Anterior cingulate cortex (tissue), 58 donors: ENCODE measurements around the gene MCIDAS.

Source experiments
- DNase-seq, 58 donors: peaks; one replicate each; lab custom pipeline; 2025; lab: John Stamatoyannopoulos, UW

MCIDAS gene

GRCh38 chr5:55226934-55227663 is at the start of gene MCIDAS:
MCIDAS (minus strand) TSS chr5:55227315; CDS start chr5:55227138, 177 bp downstream.
- DNase-seq = no peak

DNA sequence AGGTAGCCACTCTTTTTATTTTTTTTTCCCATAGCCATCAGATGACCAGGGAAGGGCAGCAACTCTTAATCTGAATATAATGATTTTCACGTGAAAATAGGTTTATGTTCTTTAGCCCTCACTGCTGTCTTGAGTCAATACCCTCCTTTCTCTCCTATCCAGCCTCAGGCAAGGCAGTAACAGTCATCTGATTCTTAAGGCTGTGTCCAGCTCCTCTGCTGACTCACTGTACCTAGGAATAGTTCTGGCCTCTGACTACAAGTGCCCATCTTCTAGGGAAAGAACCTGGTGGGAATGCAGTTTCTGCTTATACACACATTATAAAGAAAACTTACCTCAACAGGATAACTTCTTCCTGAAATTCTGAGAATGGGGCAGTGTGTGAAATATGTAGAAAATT is 49.7 kb upstream of the MCIDAS start:
- no peak for DNase-seq

DNA sequence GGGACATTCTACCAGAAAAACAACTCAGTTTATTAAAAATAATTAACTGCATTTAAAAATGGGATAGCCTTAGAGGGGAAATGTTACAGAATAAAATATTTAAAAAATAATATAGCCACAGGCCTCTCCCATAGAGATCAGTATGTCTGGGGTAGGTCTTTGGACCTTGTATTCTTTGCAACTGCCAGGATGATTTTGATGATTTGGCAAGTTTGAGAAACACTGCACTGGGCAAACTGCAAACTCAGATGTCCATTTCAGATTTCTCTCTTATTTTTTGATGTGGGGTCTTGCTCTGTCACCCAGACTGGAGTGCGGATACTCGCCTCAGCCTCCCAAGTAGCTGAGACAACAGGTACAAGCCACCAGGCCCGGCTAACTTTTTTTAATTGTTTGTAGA is 31.2 kb upstream of the MCIDAS start:
- DNase-seq = no peak

- no peak for DNase-seq
These were observed 27.7 kb upstream of the MCIDAS start for GRCh38 chr5:55254802-55255201.

DNA sequence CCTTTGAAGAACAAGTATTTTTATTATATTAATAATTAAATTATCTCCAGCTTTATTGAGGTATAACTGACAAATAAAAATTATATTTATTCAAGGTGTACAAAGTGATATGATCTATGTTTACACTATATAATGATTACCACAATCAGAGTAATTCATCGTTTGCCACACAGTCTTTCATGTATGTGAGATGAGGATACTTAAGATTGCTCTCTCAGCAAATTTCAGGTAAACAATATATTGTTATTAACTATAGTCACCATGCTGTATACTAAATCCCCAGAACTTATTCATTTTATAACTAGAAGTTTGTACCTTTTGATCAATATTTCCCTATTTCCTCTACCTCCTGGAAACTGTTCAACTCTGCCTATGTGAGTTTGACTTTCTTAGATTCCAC is 22.9 kb upstream of the MCIDAS start:
- no peak for DNase-seq

DNA sequence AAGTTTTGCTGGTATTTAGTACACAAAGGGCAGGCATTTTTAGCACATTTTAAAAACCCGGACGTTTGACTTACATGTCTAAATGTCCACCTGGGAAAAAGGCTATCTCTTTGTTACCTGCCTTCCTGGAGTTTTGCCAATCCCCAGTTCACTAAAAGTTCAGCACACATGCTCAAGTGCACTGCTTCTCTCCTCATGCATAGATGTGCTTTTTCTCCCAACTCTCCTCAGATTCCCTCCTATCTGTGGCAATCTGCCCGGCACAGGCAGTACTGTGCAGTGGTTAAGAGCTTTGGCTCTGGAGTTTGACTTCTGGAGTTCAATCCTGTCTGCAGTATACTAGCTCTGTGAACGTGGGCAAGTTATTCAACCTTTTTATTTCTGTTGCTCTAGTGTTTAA is 14.6 kb upstream of the MCIDAS start:
- DNase-seq = no peak

GRCh38 chr5:55236800-55237199 is 9.7 kb upstream of the MCIDAS start:
- no peak for DNase-seq

DNA sequence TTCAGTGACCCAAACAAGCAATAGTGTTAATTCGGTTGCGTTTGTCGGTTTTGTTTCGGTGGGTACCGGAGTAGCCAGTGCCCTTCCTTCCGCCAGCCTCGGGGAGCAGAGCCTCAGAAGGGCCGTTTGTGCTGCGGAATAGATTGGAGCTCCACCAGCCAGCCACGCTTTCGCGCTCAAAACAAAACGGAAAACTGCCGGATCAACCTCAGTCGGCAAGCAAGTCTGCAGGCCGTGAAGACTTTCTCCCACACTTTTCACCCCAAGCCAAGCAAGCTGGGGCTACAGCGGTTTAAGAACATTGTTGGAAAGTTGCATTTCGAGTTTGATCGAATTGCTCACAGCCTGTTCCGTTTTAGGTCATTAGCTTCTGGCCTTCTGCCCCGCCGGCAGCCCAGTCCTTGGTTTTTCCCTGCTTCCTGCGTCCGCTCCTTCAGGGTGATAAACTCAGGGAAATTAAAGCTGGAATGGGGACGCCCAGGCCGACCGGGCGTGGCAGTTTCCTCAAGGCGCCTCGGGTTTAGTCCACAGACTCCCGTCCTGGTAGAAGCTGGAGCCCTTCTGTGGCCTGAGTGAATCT is 7.1 kb upstream of the MCIDAS start:
- DNase-seq = no peak

DNA sequence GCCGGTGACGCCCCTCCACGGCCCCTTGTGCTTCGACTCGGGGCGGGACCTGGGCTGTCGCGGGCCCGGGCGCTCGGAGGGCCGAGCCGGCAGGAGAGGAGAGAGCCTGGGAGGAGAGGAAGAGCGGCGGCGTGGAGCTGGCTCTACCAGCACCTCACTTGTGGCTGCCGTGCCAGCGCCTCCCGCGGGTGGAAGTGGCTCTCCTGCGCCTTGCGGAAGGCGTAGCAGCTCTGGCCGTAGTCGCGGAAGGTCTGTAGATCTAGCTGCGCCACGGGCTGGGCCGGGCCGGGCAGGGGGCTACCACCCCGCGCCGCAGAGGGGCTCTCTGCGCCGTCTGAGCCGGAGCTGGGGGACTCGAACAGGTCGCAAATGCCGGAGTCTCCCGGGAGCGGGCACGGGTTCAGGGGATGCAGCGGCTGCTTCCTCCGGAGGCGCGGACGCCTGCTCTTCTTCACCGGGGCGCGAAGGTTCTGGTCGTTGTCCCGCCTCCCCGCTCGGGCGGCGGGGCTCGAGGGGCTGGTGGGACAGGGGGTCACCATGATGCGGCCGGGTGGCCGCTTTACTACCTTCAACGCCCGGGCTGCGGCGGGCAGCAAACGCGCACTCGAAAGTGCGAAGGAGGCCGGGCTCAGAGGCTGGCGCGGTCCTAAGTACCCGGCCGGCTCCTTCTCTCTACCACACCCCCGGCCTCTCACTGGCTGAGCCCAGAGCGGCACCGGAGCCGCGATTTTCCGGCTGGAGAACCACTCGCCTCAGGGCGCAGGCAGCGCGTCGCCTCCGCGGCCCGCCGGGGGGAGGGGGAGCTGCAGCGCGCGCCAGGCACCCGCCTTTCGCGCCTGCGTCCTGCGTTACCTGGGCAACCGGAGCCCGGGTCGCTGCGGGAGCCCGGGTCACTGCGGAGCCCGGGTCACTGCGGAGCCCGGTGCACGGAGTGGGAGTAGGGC is 6.1 kb upstream of the MCIDAS start, which contains the start of gene CCNO:
CCNO (minus strand) TSS at position 624 of the 944 bp plus-strand sequence; CDS start at position 539, 85 bp downstream.
- DNase-seq = peak in 33 of 58 donors; percentile 9 to 72 (median 24)

DNA sequence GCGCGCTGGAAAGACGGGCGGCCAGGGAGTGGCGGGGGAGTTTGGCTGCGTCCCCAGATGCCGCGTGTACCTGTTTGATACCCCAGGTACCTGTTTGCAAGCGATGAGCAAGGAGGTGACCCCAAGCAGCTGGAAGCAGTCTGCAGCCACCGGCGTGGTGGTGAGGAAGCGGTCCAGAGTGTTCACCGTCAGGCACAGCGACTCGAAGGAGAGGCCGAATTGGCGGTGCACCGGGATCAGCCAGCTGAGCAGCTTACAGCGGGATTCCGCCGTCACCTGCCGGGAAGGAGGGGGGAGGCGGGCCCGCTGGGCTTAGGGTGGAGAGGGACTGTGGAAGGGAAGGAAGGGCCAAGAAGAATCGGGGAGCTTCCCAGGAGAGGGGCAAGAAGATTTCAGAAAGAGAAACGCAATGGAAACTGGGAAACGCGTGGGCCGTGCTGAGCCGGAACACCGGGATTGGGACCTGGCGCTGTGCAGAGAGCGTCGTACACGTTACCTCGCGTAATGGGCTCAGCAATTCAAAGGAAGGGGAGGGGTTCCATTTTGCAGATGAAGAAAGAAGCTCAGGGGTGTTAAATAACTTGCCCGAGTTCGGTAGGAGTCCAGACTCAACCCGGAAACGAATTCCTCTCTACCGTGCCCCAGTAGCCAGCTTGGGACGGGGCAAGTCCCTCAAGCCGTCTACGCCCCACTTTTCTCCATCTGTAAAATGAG is 5.3 kb upstream of the MCIDAS start:
- DNase-seq = peak in 4 of 58 donors; percentile 7 to 25 (median 10)

DNA sequence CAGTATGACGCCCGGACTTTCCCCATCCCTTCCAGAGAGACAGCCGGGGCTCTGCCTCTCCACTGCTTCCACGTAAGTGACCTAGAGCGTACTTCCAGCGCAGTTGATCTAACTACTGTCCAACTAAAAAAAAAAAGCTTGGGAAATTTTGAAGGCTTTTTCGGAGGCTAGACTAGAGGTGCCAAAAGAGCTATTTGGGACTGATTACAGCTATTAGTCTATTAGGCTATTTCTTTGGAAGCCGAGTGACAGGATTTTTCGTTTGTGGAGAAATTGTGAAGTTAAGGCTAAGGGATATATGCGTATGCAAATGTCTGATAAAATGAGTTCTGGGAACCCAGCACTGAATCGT is 4.8 kb upstream of the MCIDAS start:
- DNase-seq = no peak

- peak in 1 of 58 donors; percentile 13 for DNase-seq
These were observed 4.2 kb upstream of the MCIDAS start for GRCh38 chr5:55231029-55231918.

- DNase-seq = no peak
These were observed 3.0 kb upstream of the MCIDAS start for GRCh38 chr5:55230086-55230629.

- DNase-seq = no peak
These were observed 732 bp upstream of the MCIDAS start for GRCh38 chr5:55227664-55228430.

DNA sequence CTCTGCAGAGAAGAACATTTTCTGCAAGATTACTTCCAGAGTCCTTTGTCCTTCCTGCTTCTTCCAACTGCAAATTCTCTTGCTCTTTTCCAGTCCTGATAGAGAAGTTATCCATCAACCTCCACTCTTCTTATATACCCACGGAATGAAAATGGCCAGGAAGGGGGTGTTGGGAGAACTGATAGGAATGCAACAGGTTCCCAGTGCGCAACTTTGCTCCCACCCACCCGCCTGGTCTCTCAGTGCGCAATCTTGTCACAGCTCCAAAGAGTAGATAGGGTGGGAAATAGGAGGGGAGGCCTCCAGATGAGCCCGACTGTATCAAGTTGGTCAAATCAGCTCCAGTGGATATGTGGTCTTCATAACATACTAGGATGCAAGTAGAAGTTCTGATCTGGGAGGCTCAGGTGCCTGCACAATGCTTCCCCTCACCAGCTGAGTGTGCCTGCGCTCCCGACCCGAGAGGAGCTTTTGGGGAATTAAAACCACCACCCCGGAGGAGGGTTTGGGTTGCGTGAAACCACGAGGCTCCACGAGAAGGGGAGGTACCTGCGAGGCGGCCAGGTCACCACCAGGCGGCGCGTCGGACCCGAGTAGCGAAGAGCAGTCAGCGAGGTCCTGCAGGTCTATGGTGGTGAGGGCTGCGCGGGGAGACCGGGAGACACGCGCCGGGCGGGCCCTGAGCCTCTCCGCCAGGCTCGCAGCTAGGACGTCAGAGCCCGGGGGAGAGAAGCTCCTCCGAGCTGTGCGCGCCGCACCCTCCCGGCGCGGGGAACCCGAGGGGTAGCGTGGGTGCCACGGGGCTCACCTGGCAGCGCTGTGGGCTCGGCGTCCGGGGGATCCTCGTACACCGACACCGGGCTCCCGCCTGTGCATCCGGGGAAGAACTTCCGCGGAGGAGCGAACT is 835 bp downstream of the MCIDAS start:
- peak in 1 of 58 donors; percentile 18 for DNase-seq

GRCh38 chr5:55225346-55225745 is 1.8 kb downstream of the MCIDAS start:
- no peak for DNase-seq

GRCh38 chr5:55223812-55224240 is 3.3 kb downstream of the MCIDAS start:
- no peak for DNase-seq
